Ishikawa (cell line): Measurements from ENCODE around the gene RBMS3.

Experiments used
- CEBPB ChIP-seq: IDR thresholded peaks from 2 replicates; pipeline ENCODE4 v1.6.1; 2012
- CREB1 ChIP-seq: IDR thresholded peaks from 2 replicates; pipeline ENCODE4 v1.6.1; 2012; ENCODE audit warnings: low read depth
- EGR1 ChIP-seq: IDR thresholded peaks from 2 replicates; pipeline ENCODE4 v1.6.1; 2012
- EP300 ChIP-seq: IDR thresholded peaks from 2 replicates; pipeline ENCODE4 v1.6.1; 2012; ENCODE audit warnings: borderline replicate concordance
- FOXM1 ChIP-seq: IDR thresholded peaks from 2 replicates; pipeline ENCODE4 v1.6.1; 2012; ENCODE audit warnings: low read depth, borderline replicate concordance
- NFIC ChIP-seq: IDR thresholded peaks from 2 replicates; pipeline ENCODE4 v1.6.1; 2012
- RAD21 ChIP-seq: IDR thresholded peaks from 2 replicates; pipeline ENCODE4 v1.6.1; 2012; ENCODE audit warnings: low read depth
- TAF1 ChIP-seq: IDR thresholded peaks from 2 replicates; pipeline ENCODE4 v1.6.1; 2012; ENCODE audit warnings: low read depth, mild to moderate bottlenecking
- TCF12 ChIP-seq: IDR thresholded peaks from 2 replicates; pipeline ENCODE4 v1.6.1; 2012; ENCODE audit warnings: low read depth
- TEAD4 ChIP-seq: IDR thresholded peaks from 2 replicates; pipeline ENCODE4 v1.6.1; 2012
- USF1 ChIP-seq: IDR thresholded peaks from 2 replicates; pipeline ENCODE4 v1.6.1; 2012
- YY1 ChIP-seq: IDR thresholded peaks from 2 replicates; pipeline ENCODE4 v1.6.1; 2012; ENCODE audit warnings: low read depth
- ZBTB7A ChIP-seq: IDR thresholded peaks from 2 replicates; pipeline ENCODE4 v1.6.1; 2012; ENCODE audit warnings: low read depth
- TF ChIP-seq, protein P1 (sequence below): IDR thresholded peaks from 2 replicates; pipeline ENCODE4 v1.6.1; 2012; ENCODE audit warnings: low read depth, mild to moderate bottlenecking
- TF ChIP-seq, protein P2 (sequence below): IDR thresholded peaks from 2 replicates; pipeline ENCODE4 v1.6.1; 2012

Gene RBMS3

GRCh38 chr3:29977360-29977759 lies 696.5 kb downstream of the RBMS3 start:
- TF ChIP-seq RAD21, result no peak

DNA sequence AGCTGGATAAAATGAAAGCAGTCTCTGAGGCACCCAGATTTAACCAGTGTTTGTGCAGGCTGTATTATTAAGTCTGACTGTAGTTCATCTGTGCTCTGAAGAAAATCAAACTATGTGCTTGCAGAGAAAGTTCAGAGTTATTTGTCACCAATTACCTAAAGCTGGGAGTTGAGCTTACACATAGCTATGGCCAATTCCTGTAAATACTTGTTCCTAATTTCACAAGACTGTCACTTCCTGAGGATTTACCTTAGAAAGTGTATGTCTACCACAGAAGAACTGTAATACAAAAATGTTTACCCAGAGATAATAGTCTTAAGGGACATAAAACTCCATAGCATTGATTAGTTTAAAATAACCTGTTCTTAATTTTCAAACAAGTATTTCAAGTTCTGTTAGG lies 697.2 kb downstream of the RBMS3 start:
- TF ChIP-seq EP300 (no peak), CEBPB (no peak), FOXM1 (no peak), EGR1 (no peak), TAF1 (no peak), YY1 (no peak), TCF12 (no peak), NFIC (no peak), TEAD4 (no peak), CREB1 (no peak), ZBTB7A (no peak), USF1 (no peak)
- TF ChIP-seq, protein P1, sequence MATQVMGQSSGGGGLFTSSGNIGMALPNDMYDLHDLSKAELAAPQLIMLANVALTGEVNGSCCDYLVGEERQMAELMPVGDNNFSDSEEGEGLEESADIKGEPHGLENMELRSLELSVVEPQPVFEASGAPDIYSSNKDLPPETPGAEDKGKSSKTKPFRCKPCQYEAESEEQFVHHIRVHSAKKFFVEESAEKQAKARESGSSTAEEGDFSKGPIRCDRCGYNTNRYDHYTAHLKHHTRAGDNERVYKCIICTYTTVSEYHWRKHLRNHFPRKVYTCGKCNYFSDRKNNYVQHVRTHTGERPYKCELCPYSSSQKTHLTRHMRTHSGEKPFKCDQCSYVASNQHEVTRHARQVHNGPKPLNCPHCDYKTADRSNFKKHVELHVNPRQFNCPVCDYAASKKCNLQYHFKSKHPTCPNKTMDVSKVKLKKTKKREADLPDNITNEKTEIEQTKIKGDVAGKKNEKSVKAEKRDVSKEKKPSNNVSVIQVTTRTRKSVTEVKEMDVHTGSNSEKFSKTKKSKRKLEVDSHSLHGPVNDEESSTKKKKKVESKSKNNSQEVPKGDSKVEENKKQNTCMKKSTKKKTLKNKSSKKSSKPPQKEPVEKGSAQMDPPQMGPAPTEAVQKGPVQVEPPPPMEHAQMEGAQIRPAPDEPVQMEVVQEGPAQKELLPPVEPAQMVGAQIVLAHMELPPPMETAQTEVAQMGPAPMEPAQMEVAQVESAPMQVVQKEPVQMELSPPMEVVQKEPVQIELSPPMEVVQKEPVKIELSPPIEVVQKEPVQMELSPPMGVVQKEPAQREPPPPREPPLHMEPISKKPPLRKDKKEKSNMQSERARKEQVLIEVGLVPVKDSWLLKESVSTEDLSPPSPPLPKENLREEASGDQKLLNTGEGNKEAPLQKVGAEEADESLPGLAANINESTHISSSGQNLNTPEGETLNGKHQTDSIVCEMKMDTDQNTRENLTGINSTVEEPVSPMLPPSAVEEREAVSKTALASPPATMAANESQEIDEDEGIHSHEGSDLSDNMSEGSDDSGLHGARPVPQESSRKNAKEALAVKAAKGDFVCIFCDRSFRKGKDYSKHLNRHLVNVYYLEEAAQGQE, result no peak
- TF ChIP-seq, protein P2, sequence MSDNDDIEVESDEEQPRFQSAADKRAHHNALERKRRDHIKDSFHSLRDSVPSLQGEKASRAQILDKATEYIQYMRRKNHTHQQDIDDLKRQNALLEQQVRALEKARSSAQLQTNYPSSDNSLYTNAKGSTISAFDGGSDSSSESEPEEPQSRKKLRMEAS, result no peak

GRCh38 chr3:29991198-29991597 lies 710.3 kb downstream of the RBMS3 start:
- TF ChIP-seq FOXM1 (no peak), CREB1 (no peak)
- TF ChIP-seq, protein P2, result no peak

- TF ChIP-seq, protein P1, result no peak
- no peak for TF ChIP-seq ZBTB7A
- TF ChIP-seq TAF1, result no peak
- no peak for TF ChIP-seq USF1
- no peak for TF ChIP-seq YY1
- no peak for TF ChIP-seq CREB1
- TF ChIP-seq, protein P2, result no peak
- TF ChIP-seq EP300, result no peak
- TF ChIP-seq FOXM1, result no peak
- TF ChIP-seq CEBPB, result no peak
- TF ChIP-seq RAD21, result no peak
- TF ChIP-seq NFIC, result no peak
- TF ChIP-seq TCF12, result no peak
- no peak for TF ChIP-seq EGR1
These were observed 721.9 kb downstream of the RBMS3 start for GRCh38 chr3:30002797-30003196.

GRCh38 chr3:30003741-30004140 lies 722.9 kb downstream of the RBMS3 start:
- TF ChIP-seq ZBTB7A, result no peak
- TF ChIP-seq NFIC, result no peak
- no peak for TF ChIP-seq FOXM1
- TF ChIP-seq RAD21, result no peak
- TF ChIP-seq, protein P1, result no peak
- no peak for TF ChIP-seq TEAD4
- TF ChIP-seq, protein P2, result no peak
- no peak for TF ChIP-seq TAF1
- TF ChIP-seq CEBPB, result no peak
- TF ChIP-seq YY1, result no peak
- no peak for TF ChIP-seq EP300
- no peak for TF ChIP-seq EGR1
- TF ChIP-seq TCF12, result no peak
- no peak for TF ChIP-seq CREB1
- no peak for TF ChIP-seq USF1
